ENCODE data around the gene FUS.
"Not testable (repeated sequence)": the region's sequence is repeated elsewhere in the genome, so short reads cannot be mapped to it uniquely, and the experiment has no call there.

FUS gene

GRCh38 chr16:31187808-31188189, 7.9 kb downstream of the FUS start:
- no peak for DNase-seq

GRCh38 chr16:31188450-31189411, 8.8 kb downstream of the FUS start:
- DNase-seq: no peak

- no peak for DNase-seq
Measured at GRCh38 chr16:31189412-31189778, 9.5 kb downstream of the FUS start.

GRCh38 chr16:31190061-31190460, 10.1 kb downstream of the FUS start:
- no peak for DNase-seq

- no peak for DNase-seq
Measured at GRCh38 chr16:31190818-31191444, 11.0 kb downstream of the FUS start.

DNA sequence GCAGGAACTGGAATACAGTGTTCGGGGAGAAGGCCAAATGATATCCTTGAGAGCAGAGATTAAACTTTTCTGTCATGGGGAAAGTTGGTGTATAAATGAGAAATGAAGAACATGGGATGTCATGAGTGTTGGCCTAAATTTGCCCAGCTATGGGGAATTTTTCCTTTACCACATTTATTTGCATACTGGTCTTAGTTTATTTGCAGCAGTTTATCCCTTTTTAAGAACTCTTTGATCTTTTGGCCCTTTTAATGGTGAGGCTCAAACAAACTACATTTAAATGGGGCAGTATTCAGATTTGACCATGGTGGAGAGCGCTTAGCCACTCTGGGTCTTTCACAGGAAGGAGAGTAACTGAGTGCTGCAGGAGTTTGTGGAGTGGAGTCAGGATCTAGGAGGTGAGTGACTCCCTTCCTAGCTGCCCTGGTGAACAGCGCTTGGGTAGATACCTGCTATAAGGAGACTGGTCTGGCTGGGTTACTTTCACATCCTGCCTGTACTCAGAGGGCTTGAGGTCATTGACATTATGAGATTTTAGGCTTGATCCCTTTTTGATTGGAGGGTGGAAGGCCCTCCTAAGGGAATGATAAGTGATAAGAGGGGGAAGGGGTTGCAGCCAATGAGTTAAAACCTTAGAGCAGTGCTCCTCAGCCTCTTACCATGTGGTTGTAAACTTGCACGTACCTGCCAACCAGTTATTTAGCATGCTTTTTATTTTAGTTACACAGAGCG, 11.9 kb downstream of the FUS start:
- no peak for DNase-seq

DNA sequence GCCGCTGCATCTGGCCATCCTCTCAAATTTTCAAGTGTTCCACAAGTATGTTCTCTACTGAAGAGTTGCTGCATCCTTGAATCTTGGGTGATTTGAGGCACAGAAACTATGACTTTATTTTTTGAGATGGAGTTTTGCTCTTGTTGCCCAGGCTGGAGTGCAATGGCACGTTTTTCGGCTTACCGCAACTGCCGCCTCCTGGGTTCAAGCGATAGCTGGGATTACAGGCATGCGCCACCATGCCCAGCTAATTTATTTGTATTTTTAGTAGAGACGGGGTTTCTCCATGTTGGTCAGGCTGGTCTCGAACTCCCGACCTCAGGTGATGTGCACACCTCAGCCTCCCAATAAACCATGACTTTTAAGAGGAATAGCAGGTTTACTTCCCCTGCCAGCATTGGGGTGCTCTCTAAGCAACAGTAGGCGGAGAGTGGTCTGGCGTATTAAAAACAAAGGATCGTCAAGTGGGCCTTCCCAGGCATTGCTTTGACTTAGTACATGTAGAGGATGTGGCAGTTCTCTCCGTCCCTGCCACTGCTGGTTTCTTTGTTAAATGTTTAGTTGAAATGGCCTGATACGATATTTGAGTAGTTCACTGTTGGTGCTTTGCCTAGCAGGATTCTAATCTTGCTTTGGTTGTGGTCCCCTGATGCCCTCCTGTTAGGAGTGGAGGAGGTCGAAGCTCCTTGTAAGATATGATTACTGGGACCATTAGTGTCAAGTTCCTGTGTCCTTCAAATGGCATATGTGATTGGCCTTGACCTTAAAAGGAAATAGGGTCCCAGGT, 13.1 kb downstream of the FUS start:
- no peak for DNase-seq

- DNase-seq: no peak
Measured at GRCh38 chr16:31193874-31194273, 13.9 kb downstream of the FUS start.

DNA sequence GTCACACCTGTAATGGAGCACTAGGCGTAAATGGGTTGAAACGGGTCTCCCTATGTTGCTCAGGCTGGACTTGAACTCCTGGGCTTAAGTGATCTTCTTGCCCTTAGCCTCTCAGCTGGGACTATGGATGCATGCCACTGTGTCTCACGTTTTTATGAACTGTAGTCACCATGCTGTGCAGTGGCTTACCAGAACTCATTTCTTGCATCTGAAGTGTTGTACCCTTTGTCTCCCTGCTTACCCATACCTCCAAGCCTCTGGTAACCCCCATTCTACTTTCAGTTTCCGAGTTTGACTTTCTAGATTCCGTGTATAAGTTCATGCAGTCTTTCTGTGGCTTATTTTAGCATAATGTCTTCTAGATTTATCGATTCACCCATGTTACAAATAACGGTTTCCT, 15.0 kb downstream of the FUS start:
- DNase-seq: no peak

- not testable (repeated sequence) for DNase-seq
Measured at GRCh38 chr16:31195861-31196260, 15.9 kb downstream of the FUS start.

DNA sequence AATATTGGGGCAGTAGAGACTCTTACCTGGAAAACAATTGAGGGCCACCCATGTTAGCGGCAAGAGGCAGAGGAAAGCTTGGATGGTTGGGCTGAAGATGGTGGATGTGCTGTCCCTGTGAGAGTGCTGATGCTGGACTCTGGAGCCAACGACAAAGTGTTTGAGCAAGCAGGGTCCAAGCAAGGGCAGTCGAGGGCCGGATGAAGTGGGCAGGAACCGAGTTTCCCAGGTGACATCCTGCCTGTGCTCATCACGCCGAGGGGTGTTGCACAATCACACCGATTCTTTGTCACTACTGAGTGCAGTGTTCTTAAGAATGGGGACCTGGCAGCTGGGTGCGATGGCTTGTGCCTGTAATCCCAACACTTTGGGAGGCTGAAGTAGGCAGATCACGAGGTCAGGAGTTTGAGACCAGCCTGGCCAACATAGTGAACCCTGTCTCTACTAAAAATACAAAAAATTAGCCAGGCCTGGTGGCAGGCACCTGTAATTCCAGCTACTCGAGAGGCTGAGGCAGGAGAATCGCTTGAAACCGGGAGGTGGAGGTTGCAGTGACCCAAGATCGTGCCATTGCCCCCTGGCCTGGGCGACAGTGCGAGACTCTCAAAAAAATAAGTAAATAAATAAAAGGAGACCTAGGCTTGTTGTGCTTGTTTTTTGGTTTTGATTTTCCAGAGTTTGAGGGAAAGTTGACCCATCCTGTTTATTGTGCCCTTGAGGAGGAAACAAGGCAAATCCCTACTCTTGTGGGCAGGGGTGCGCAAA, 16.6 kb downstream of the FUS start:
- no peak for DNase-seq

DNA sequence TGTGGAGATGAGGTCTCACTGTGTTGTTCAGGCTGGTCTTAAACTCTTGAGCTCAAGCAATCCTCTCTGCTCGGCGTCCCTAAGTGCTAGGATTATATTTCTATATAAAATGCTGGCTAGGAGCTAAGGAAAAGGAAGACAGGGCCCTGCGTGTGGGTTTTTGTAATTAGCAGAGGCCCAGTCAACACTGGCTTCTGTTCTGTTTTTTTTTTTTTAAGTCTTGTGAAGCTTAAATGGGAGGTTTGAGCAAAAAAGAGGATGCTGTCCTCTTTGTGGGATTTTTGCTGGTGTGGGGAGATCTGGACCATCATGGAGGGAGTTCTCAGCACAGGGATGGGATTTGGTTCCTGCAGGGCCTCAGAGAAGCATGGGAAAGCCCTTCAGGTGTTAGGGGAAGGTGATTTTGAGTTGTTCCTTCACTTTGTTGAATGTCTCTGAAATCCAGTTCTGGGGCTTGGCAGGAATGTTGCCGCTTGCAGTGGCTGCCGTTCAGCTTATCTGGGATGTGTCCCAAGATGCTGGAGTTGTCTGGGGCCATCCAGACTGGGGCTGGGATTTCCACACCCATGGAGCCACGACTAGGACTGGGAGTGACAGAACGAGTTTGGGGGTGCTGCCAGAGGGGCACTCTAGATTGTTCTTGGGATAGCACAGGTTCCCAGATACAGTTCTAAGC, 18.4 kb downstream of the FUS start:
- no peak for DNase-seq

- DNase-seq: no peak
Measured at GRCh38 chr16:31199430-31200041, 19.6 kb downstream of the FUS start.

GRCh38 chr16:31200111-31200510, 20.2 kb downstream of the FUS start:
- DNase-seq: not testable (repeated sequence)

DNA sequence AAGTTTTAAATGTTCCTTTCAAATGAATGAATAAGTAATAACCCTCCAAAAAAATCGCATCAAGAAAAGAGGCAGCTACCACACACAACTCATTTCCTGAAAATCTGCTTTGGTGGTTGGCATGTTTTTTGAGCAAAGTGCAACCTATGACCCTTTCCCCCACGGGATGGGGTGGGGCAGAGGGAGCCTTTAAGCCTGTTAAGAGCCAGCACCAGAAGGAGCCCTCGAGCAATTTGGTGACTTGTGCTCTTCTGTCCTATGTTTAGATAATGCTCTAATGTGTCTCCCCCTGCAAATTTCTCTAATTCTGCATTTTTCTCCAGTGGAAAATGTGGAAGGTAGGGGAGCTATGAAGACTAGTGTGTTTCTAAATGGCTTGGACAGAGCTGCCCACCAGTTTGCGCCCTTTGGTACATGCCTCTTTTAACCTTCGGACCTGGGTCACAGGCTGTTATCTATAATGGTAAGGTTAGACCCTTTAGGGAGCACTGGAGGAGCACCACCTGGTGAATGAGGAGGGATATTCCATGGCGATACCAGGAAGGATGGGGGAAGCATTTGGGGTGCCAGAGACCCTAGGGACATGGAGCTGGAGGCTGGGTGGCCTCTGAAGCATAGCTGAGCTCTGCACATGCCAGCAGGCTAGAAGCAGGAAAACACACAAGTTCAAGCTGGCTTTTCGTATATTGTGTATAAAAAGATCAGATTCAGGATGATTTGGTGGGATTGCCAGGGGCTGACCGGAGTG, 21.1 kb downstream of the FUS start:
- DNase-seq: no peak

GRCh38 chr16:31201582-31202413, 21.9 kb downstream of the FUS start:
- DNase-seq: no peak

DNA sequence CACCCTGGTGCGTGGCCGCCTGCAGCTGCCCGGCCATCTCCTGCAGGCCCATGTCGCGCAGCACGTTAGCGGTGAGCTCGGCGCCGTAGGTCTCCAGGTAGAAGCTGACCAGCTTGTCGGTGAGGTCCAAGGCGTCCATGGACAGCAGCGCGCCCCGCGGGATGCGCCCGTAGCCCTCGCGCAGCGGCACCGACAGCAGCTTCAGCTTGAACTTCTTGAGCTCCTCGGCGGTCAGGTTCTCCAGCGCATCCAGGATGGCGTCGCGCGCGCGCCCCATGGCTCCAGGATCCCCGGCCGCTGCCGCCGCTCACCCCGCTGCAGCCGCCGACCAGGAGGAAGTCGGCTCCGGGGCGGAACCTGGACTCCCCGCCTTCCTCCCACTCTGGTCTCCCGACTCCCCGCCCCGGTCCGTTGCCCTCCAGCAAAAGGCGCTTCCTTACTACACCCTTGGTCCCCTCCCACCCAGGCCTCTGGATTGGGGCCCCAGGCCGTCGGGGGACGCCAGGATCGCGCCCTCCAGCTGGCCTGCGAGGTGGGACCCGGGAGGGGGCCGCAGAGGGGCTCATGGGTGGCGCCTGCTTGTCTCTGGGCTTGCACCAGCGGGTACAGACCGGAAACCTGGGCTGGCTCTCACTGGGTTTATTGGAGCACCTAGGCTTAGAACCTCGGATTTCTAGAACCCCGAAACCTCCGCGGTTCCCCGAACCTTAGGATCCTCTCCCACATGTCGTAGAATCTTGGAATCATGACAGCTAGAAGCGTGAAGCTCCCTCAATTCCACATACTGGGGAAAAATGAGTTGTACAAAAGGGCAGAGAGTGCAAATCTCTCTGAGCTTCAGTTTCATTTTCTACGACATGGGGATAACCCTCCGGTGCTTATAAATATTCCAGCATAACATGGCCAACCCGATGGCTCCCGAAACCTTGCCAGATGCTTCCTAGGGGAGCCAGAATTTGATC, 22.8 kb downstream of the FUS start, which contains the start of gene PYCARD:
Gene PYCARD (minus strand): TSS at position 347 of the 962 bp plus-strand sequence. CDS start 70 bp downstream, at position 277.
- DNase-seq: no peak

All from NCI-H526 treated with DMSO at 0.1 percent for 48 hours (cell line).